Measurements from ENCODE around the gene PIEZO2.
"Not testable (repeated sequence)": the region's sequence is repeated elsewhere in the genome, so short reads cannot be mapped to it uniquely, and the experiment has no call there.

PIEZO2 gene

GRCh38 chr18:10965119-10965518, 184.2 kb downstream of the PIEZO2 start:
- no peak for DNase-seq (ENCODE audit: low read depth)

- DNase-seq (ENCODE audit: low read depth) = no peak
Measured at GRCh38 chr18:10953672-10954071, 195.7 kb downstream of the PIEZO2 start.

- no peak for DNase-seq (ENCODE audit: low read depth)
Measured at GRCh38 chr18:10951631-10952544, 197.5 kb downstream of the PIEZO2 start.

GRCh38 chr18:10950876-10951630, 198.3 kb downstream of the PIEZO2 start:
- no peak for DNase-seq (ENCODE audit: low read depth)

GRCh38 chr18:10950080-10950875, 199.1 kb downstream of the PIEZO2 start:
- no peak for DNase-seq (ENCODE audit: low read depth)

- no peak for DNase-seq (ENCODE audit: low read depth)
Measured at GRCh38 chr18:10949655-10950054, 199.7 kb downstream of the PIEZO2 start.

GRCh38 chr18:10948421-10948820, 200.9 kb downstream of the PIEZO2 start:
- DNase-seq (ENCODE audit: low read depth) = no peak

- no peak for DNase-seq (ENCODE audit: low read depth)
Measured at GRCh38 chr18:10946058-10946457, 203.3 kb downstream of the PIEZO2 start.

- no peak for DNase-seq (ENCODE audit: low read depth)
Measured at GRCh38 chr18:10942998-10943397, 206.4 kb downstream of the PIEZO2 start.

- DNase-seq (ENCODE audit: low read depth) = no peak
Measured at GRCh38 chr18:10939822-10940221, 209.5 kb downstream of the PIEZO2 start.

- DNase-seq (ENCODE audit: low read depth) = no peak
Measured at GRCh38 chr18:10937743-10938640, 211.4 kb downstream of the PIEZO2 start.

- no peak for DNase-seq (ENCODE audit: low read depth)
Measured at GRCh38 chr18:10936176-10937053, 213.0 kb downstream of the PIEZO2 start.

- DNase-seq (ENCODE audit: low read depth) = no peak
Measured at GRCh38 chr18:10935588-10935987, 213.8 kb downstream of the PIEZO2 start.

GRCh38 chr18:10933648-10934047, 215.7 kb downstream of the PIEZO2 start:
- not testable (repeated sequence) for DNase-seq (ENCODE audit: low read depth)

- DNase-seq (ENCODE audit: low read depth) = no peak
Measured at GRCh38 chr18:10930076-10930475, 219.3 kb downstream of the PIEZO2 start.

- DNase-seq (ENCODE audit: low read depth) = no peak
Measured at GRCh38 chr18:10928772-10929373, 220.5 kb downstream of the PIEZO2 start.

GRCh38 chr18:10928011-10928771, 221.2 kb downstream of the PIEZO2 start:
- no peak for DNase-seq (ENCODE audit: low read depth)

- DNase-seq (ENCODE audit: low read depth) = no peak
Measured at GRCh38 chr18:10927286-10927992, 221.9 kb downstream of the PIEZO2 start.

Measured in stimulated activated CD8-positive, alpha-beta memory T cell treated with anti-CD3 and anti-CD28 coated beads, Interleukin-15, amount 100 ng/mL, for 1 hour (primary cell).